ENCODE measurements around the gene FCAR. TPM values are rescaled to one million over a fixed set of nuclear protein-coding genes. Genes with fewer than 3 reads are reported as not detected.
"Not testable (repeated sequence)": the region's sequence is repeated elsewhere in the genome, so short reads cannot be mapped to it uniquely, and the experiment has no call there.

FCAR gene
- total RNA-seq, 2 experiments from 2014 or later, result not detected

DNA sequence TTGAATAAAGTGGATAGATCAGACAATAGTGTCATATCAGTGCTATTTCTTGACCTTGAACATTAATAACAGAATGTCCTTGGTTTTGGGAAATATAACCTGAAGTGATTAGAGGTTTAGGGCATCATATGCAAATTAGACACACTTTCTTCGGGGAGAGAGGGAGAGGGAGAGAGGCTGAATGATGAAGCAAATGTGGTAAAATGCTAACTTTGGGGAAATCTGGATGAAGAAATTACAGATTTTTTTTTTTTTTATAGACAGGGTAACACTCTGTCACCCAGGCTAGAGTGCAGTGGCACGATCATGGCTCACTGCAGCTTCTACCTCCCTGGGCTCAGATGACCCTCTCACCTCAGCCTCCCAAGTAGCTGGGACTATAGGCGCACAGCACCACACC, 28.0 kb downstream of the FCAR start:
- no peaks in the 10 kb centered on the region for H3K9me3 Mint-ChIP-seq
- ChIA-PET POLR2A (no interaction called here), CTCF (no interaction called here)
- no peak for ATAC-seq
- TF ChIP-seq, protein P1, sequence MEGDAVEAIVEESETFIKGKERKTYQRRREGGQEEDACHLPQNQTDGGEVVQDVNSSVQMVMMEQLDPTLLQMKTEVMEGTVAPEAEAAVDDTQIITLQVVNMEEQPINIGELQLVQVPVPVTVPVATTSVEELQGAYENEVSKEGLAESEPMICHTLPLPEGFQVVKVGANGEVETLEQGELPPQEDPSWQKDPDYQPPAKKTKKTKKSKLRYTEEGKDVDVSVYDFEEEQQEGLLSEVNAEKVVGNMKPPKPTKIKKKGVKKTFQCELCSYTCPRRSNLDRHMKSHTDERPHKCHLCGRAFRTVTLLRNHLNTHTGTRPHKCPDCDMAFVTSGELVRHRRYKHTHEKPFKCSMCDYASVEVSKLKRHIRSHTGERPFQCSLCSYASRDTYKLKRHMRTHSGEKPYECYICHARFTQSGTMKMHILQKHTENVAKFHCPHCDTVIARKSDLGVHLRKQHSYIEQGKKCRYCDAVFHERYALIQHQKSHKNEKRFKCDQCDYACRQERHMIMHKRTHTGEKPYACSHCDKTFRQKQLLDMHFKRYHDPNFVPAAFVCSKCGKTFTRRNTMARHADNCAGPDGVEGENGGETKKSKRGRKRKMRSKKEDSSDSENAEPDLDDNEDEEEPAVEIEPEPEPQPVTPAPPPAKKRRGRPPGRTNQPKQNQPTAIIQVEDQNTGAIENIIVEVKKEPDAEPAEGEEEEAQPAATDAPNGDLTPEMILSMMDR (IDR thresholded peaks at IDR 0.05), result no peak
- intact Hi-C loops (cut with micrococcal nuclease), result no loop called here
- no peak overlapping the region for H3K27ac Mint-ChIP-seq
- no peaks in the 10 kb centered on the region for H3K36me3 Mint-ChIP-seq (ENCODE audit: low read depth)
- no peak for DNase-seq
- peaks cover 9% of the 10 kb centered on the region for H3K27me3 Mint-ChIP-seq
- H3K4me1 Mint-ChIP-seq (ENCODE audit: low read depth), result no peaks in the 10 kb centered on the region
- H3K4me3 Mint-ChIP-seq, result no peak overlapping the region

DNA sequence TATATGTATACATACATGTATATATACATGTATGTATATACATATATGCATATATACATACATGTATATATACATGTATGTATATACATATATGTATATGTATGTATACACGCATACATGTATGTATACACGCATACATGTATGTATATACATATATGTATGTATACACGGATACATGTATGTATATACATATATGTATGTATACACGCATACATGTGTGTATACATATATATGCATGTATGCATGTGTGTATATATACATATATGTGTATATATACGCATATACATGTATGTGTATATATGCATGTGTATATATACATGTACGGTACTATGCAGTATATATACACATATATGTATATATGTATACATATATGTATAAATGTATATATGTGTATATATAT, 29.3 kb downstream of the FCAR start:
- no peak overlapping the region for H3K27ac Mint-ChIP-seq
- no peaks in the 10 kb centered on the region for H3K36me3 Mint-ChIP-seq (ENCODE audit: low read depth)
- no peak for DNase-seq
- H3K4me3 Mint-ChIP-seq, result no peak overlapping the region
- TF ChIP-seq, protein P1 (IDR thresholded peaks at IDR 0.05), result no peak
- POLR2A ChIA-PET, result no interaction called here
- no peaks in the 10 kb centered on the region for H3K9me3 Mint-ChIP-seq
- no peak for ATAC-seq
- H3K4me1 Mint-ChIP-seq (ENCODE audit: low read depth), result no peaks in the 10 kb centered on the region
- H3K27me3 Mint-ChIP-seq, result peaks cover 7% of the 10 kb centered on the region
- CTCF ChIA-PET, result no interaction called here
- intact Hi-C loops (cut with micrococcal nuclease), result no loop called here

DNA sequence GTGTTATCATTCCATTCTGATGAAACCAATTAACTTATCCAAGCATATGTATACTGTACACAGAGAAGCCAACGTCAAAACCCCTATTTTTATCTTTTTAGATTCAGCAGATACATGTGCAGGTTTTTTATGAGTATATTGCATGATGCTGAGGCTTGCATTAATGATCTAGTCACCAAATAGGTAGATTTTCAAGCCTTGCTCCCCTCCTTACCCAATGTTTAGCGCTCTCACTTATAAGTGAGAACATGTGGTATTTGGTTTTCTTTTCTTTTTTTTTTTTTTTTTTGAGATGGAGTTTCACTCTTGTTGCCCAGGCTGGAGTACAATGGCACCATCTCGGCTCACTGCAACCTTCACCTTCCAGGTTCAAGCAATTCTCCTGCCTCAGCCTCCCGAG, 30.2 kb downstream of the FCAR start:
- intact Hi-C loops (cut with micrococcal nuclease); CTCF ChIA-PET; H3K27ac Mint-ChIP-seq: not testable (repeated sequence)

DNA sequence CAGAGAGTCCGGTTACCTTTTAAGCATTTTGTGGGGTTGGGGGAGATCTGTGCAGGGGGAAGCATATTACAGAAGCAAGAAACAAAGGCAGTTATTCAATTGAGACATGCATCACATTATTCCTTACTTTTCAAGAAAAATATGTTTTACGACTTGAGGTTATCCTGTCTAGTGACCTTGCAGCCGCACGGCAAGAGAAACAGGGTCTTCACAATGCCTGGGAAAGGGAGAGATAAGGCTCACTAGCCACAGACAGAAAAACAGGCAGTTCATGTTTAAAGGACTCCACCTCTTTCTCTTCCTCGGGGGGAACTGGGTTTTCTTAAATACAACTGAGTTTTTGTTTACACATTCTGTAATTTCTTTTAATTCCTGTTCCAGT, 31.4 kb downstream of the FCAR start:
- no peak for ATAC-seq
- DNase-seq, result no peak
- H3K36me3 Mint-ChIP-seq (ENCODE audit: low read depth), result no peaks in the 10 kb centered on the region
- H3K27ac Mint-ChIP-seq, result no peak overlapping the region
- H3K4me1 Mint-ChIP-seq (ENCODE audit: low read depth), result no peaks in the 10 kb centered on the region
- CTCF ChIA-PET, result no interaction called here
- peaks cover 4% of the 10 kb centered on the region for H3K27me3 Mint-ChIP-seq
- H3K4me3 Mint-ChIP-seq, result no peak overlapping the region
- H3K9me3 Mint-ChIP-seq, result peaks cover 2% of the 10 kb centered on the region
- TF ChIP-seq, protein P1 (IDR thresholded peaks at IDR 0.05), result no peak
- POLR2A ChIA-PET, result no interaction called here
- intact Hi-C loops (cut with micrococcal nuclease), result no loop called here

More for the DNA sequence above, 30.2 kb downstream of the FCAR start:
- H3K4me1 Mint-ChIP-seq (ENCODE audit: low read depth); H3K27me3 Mint-ChIP-seq; ATAC-seq; H3K9me3 Mint-ChIP-seq; POLR2A ChIA-PET; DNase-seq; H3K36me3 Mint-ChIP-seq (ENCODE audit: low read depth); H3K4me3 Mint-ChIP-seq: not testable (repeated sequence)

DNA sequence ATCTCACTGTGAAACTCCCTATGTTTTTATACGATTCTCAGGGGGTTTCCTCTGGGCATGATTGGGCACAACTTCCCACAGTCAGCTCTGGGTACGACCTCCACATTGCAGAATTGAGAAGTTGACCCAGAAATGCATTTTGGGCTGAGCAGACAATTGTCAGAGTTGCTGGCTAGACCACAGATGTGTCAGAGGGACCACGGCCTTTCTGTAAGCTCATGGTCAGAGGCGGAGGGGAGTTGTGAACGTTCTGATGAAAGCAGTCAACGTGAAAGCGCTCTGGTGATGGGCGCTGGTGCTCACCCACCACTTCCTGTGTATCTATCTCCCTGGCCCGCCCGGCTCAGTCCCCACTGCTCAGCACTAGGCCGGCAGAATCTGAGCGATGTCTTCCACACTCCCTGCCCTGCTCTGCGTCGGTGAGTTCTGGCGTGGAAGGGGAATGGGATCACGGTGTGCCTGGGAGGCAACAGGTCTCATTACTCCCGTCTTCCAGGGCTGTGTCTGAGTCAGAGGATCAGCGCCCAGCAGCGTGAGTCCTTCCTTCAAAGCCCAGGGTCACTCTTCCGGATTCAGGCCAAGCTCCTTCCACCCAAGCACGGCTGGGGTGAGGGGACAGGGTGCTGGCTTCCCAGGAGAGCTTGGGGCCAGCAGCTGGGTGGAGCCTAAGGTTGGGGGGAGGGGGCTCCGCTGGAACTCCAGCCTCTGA, 31.9 kb downstream of the FCAR start, which contains the start of gene NCR1:
TSS of gene NCR1 (plus strand) at position 346 of the 709 bp plus-strand sequence. CDS start at position 386, 40 bp downstream.
- Mint-ChIP-seq H3K4me1 (ENCODE audit: low read depth) (no peaks in the 10 kb centered on the region), H3K9me3 (peaks cover 2% of the 10 kb centered on the region), H3K27me3 (peaks cover 4% of the 10 kb centered on the region), H3K36me3 (ENCODE audit: low read depth) (no peaks in the 10 kb centered on the region), H3K27ac (peak within 1 kb of the TSS; percentile 24), H3K4me3 (peak within 1 kb of the TSS; percentile 49)
- ATAC-seq (peak; percentile 69), DNase-seq (peak; percentile 42)
- ChIA-PET POLR2A (no interaction called here), CTCF (no interaction called here)
- intact Hi-C loops (cut with micrococcal nuclease), result no loop called here
- TF ChIP-seq, protein P1 (IDR thresholded peaks at IDR 0.05), result no peak

All from activated CD8-positive, alpha-beta T cell treated with anti-CD3 and anti-CD28 coated beads for 36 hours (primary cell).